Inflammatory macrophage treated with lipopolysaccharide for 1 hour (primary cell): ENCODE data around the gene APOC3.

ENCODE experiments used
- DNase-seq, 2 donors: peaks; one replicate each; pipeline ENCODE4 v3.0.0-alpha.2; 2020 to 2022

The APOC3 gene

DNA sequence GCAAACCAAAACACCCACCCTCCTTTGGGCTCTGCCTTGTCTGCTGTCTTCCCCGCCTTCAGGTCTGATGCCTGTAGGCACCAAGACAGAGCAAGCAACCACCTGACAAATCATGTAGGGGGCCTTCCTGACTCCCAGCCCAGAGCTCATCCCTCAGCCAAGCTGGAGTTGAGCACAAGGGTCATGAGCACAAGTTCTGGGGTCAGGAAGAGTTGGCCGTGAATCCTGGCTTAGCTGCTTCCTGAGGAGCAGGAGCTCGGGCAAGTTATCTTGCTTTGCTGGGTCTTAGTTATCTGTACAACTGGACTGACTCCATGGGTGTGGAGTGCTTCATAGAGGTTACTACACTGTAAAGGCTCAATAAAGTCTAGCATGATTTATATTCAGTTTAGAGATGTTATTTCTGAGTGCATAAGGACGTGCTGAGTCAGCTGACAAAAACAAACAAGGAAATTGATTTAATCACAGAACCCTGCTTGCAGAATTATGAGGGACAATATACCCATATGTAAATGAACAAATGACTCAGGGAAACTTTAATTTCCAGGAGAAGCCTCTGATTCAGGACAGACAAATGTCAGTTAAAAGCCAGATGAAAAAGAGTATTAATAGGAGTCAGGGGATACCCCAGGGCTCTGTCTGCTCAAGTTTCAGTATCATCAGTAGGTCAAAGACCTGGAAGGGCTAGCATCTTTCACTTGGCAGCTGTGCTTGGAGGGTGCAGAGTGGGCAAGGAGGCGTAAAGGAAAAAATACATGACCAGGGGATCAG lies 22.7 kb downstream of the APOC3 start:
- peak in 1 of 2 donors; percentile 22 for DNase-seq

DNA sequence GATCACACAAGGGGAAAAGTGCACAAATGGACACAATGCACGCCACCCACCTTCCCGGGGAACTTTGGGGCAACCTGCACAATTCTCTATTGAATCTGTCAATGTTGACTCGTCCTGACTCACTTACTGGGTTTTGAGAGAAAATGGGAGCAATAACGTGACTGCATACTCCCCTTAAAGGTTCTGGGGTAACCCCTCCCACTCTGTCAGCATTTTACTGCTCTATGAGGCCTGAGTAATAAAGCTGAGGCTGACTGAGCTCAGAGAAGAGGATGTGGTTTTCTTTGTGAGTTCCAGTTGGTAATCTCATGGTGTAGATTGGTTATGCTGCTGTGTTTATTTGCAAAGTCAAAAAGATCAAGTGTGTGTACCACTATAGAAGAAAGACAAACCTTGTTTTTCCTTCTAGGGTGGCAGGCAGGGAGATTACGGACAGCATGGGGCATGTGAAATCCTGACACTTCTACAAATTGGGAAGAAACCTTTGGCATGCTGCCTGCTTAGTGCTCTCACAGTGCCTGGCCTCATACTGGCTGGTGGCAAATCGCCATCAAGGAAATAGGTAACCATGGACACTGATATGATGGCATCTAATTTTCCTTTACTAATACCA lies 23.9 kb downstream of the APOC3 start:
- DNase-seq, result peak; percentile 82 to 88

DNA sequence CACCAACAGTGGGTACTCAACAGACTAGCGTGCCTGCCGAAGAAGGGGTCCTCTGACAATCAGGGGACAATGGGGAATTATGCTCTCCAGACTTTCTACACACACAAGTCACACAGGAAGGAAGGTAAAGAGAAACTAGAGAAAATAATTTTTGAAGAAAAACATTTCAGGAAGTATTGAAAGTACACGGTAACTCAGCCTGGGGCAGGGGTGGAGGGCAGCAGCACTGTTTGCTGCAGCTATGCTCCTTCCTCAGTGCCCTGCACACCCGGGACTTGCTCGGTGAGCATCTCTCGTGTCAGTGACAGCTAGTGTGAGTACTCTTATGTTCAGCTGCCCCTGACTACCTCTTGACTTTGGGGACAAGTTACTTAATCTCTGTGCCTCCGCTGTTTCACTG lies 25.7 kb downstream of the APOC3 start:
- DNase-seq, result no peak

DNA sequence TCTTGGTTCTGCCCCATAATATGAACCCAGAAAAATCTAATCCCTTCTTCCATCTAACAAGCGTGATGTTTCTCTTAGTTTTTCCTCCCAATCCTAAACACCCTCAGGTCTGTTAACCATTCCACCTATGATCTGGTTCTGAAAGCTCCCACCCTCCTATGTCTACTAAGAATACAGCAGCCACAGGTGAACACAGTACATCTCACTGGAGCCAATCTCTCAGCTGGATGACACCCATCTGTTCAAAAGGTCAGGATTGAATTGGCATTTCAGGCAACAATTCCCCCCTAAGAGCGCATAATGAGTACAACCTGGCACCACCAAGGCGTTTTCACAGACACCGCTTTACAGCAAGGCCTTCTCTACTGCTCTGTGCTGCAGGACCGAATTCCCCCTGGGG lies 26.7 kb downstream of the APOC3 start:
- no peak for DNase-seq

DNA sequence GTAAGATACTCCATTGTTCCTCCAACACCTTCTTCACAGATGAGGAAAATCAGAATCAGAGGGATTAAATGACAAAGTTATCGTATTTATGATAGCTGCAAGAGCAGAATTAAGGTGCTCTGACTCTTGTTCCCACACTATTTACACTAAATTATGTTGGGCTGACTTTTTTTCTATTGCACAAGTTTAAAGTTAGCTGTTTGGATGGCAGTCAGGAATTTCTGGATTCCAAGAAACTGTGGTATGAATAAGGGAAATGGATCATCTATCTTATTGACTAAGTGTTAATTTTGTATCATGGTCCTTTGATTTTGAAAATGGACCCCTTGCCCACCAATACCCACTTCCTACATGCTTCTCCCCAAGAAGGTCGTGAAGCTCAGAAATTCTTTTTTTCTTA lies 27.6 kb downstream of the APOC3 start:
- DNase-seq, result no peak

DNA sequence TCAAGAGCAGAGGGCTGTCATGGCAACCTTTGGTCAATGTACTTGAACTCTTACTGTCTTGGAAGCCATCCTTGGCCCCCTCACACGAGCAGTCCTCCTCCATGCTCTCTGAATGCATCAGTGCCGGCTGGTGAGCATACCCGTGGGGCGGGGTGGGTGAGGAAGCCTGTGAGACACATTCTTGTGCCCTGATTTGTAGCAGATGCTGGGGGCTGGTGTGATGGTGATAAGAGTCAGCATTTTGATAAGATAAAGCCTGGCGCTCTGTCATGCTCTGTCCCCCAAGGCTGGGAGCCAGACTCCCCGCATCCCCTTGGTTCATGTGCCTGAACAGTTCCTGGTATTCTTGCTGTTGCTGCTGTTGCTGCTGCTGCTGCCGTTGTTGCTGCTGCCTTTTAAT lies 28.2 kb downstream of the APOC3 start:
- DNase-seq, result no peak

DNA sequence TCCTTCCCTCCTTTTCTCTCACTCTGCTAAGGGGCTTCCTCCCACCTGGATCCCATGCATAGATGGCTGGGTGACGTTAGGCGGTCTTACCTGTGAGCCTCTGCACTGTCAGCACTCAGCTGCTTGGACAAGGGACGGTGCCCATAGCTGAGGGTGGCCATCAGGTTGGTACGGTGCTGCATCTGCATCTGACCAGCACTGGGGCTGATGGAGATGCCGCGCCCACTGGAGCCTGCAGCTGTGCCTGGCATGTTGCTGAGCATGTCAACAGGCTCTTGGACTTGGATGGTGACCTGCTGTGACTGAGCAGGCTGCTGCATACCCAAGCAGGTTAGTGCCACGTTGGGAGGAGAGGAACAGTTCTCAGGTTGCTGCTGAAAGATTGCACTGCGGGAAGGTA lies 29.5 kb downstream of the APOC3 start:
- no peak for DNase-seq

DNA sequence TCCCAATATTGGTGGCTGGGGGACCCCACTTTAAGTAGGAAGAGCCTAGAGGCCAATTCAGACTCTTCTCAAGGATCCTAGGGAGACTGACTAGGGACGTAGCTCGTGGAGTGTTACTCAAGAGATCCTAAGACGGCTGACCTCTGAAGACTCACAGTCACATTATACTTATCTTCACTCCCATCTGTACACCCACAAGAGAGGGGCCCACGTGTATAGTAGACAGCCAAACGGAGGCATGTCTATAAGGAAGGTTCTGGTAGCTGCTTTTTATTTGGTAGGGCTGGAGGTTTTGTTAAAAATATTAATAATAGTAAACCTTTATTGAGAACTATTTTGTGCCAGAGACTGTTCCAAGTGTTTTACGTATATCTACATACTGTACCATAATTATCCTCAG lies 30.6 kb downstream of the APOC3 start:
- DNase-seq, result peak in 1 of 2 donors; percentile 25

DNA sequence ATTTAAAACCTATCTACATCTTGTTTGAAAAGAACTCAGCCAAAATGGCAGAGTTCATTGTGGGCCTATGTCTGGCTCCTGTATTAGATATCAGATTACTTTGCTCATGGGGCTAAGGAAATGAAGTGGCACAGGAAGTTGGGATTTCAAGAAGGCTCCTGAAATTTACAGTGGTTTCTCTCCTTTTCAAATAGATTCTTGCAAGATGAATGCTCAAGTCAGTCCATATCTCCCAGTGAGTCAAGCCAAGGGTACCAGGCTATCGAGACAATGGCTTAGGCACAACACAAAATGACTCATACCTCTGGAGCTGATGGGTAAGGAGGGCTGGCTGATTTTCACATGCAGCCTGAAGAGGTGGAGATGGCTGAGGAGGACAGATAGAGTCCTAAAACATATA lies 31.8 kb downstream of the APOC3 start:
- DNase-seq, result no peak

DNA sequence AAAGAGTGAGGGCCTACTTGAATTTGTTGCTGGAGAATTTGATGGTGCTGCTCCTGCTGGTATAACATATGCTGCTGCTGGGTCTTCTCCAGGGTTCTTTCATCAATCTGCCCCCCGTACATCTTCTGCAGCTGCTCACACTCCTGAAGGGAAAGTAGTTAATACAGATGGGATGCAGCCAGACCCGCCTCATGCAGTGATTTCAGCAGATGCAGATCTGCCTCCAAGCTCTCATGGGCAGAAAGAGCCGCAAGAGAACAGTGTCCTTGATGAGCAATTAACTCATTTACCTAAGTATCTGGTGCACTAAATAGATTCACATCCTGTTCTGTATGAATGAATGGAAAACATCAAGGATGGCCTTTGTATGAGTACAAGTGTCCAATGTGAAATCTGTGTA lies 32.5 kb downstream of the APOC3 start:
- no peak for DNase-seq

DNA sequence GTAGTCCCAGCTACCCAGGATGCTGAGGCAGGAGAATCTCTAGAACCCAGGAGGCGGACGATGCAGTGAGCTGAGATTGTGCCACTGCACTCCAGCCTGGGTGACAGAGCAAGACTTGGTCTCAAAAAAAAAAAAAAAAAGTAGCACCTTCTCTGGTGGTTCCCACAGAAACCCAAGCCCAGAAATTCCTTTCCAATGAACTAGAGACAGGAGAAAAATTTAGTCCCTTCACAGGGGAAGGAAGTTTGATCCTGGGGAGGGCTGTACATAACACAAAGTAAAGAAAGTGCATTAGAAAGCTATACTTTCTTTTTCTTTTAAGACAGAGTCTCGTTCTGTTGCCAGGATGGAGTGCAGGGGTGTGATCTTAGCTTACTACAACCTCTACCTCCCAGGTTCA lies 33.2 kb downstream of the APOC3 start:
- no peak for DNase-seq

DNA sequence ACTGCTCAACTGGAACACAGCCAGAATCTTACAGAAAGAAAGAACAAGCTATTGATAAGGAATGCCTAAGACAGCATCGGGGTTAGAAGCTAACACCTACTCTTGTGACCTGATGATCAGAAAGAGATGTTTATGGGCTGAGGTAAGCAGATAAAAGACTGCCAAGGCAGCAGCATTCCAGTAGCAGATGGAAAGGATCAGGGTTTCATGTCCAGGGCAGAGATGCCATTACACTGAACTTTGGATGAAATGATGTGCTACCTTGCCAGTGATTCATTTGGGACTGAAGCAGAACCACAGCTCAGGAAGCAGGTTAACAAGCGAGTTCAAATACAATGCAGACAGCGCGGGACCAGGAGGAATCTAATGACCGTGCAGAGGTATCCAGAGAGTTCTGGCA lies 34.8 kb downstream of the APOC3 start:
- no peak for DNase-seq

DNA sequence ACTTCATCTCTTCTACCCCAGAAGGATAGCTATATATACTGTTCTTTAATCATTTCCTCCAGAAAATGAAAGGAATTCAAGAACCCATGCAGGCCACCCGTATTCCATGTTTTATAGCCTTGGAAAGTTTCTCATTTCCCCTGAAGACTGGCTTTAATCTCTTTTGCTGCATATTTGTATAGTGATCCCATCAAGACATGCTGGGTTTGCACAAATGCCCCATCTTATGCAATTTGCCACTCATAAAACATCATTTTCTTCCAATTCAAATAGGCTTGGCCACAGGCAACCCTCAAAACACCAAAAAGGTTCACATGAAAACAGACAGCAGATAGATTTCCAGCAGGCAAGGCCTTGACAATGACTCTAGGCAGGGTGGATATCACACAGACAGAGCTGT lies 36.0 kb downstream of the APOC3 start:
- no peak for DNase-seq

DNA sequence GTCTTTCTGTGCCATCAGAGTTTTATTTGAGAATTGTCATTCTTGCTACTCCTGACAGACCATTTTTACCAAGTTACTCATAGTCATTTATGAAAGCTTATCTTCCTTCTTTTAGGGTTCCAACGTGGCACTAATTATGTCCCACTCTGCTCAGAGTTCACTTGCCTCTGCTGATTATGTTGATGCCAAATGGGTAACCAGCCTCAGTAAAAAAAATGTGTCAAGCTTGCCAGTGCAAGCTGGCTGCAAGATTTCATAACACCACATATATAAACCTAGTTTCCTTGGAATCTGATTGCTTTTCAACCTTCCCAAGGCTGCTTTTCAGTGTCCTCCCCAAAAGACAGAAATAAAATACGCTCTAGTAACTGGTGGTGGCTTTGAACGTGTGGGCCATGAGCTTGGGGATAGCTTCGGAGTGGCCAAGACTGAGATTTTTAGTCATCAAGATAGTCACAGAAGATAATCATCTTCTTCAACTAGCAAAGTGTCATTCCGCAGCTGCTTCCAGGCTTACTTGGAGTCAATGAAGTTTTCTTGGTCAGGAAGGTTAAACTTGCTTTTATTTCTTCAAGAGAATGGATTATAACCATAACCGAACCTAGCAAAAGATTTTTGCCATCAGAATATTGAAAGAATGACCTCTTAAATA lies 37.2 kb downstream of the APOC3 start:
- no peak for DNase-seq

DNA sequence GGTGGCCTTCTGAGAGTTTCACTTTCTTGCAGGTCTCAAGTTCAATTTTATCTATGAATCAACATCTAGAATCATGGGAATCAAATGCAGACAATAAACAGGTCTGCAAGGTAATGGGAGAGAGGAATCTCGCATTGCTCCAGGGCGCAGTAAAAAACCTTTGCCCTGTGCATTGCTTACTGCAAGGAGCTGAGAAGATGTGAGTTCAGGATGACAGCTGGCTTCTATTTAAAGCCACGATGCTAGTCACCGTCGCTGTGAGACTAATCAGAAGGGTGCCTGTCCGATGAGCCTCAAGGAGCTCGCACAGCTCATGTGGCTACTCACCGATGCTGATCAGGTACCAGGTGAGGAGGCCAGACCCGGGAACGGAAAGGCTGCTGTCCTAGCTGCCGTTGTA lies 37.9 kb downstream of the APOC3 start:
- DNase-seq, result no peak

DNA sequence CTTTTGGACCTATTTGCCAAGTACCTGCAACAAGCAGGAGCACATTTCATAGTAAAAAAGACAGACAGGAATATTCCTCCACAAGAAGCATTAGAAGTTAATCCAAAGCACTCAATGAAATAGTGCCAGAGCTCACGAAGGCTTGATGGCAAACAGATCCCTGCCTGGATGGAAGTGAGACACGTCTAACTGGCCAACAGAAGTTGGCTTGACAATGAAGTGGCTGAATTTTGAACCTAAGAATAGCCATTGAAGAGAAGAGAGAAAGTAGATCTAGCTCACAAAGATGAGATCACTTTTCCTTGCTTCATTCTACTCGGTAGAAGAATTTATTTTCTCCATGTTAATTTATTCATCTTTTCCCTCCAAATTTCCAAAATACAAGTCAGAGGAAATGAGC lies 38.4 kb downstream of the APOC3 start:
- DNase-seq, result no peak

DNA sequence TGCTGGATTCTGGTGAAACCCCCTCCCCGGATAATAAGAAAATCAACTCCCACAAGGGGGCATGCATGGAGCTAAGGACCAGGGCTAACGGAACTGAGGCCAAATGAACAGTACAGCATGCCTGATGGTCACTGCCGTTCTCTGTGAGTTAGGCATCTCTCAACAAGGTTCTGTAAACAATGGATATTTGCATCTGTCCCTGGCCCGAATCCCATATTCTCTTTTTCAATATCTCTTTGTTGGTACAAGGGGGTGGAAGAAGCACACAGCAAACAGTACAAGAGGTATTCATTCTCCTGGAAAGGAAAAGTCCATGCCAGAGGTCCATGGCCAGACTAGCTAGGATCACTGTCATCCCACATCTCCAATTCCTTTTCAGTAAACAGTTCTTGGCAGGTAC lies 39.9 kb downstream of the APOC3 start:
- DNase-seq, result no peak

DNA sequence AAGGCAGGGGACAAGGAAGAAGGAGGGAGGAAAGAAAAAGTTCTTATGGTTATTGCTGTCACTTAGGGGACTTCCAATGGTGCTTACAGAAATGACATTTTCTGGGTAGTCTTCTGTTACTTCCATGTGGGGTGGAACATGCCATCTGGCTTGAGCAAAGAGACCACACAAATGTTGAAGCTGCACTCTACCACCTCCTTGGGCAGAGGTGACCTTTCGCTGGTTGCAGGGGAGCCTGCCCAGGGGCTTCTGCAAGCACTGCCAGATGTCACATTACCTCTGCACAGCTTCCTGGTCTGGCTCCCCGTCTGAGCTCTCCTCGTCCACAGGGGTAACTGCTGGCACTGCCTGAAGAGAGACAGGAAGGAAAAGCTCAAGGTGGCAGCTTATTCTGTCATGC lies 40.3 kb downstream of the APOC3 start:
- no peak for DNase-seq

DNA sequence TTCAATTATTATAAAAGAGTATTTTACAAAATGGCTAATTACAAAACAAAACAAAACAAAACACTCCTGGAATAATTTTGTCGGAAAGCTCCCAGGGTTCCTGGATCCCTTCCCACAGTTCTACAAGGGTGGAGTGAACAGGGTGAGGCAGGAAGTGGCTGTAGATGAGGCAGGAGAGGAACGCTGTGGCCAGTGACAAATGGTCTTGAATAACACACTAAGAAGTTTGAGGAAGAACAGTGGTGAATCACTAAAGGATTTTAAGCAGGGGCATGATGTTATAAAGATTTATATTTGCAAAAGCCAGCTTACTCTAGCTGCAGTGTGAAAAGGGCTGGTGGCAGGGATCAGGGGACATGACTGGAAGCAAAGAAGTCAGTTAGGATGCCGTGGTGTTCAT lies 41.5 kb downstream of the APOC3 start:
- DNase-seq, result peak; percentile 22 to 27

DNA sequence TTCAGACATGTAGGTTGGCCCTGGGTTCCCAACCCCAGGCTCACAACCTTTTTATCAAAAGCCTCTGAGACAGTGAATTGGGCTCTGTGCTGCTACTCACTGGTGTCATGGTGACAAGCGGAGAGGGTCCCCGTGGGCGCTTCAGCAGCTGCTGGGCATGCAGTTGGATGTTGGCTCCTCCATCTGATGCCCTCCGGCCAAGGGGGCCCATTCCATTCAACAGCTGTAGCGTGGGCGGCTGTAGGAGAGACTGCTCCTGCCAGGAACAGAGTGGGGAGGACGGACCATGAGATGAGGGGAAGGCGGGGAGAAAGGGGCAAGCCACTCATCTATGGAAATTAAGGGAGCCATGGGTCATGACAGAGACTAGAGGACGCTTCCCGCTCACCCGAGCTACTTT lies 43.7 kb downstream of the APOC3 start:
- no peak for DNase-seq

DNA sequence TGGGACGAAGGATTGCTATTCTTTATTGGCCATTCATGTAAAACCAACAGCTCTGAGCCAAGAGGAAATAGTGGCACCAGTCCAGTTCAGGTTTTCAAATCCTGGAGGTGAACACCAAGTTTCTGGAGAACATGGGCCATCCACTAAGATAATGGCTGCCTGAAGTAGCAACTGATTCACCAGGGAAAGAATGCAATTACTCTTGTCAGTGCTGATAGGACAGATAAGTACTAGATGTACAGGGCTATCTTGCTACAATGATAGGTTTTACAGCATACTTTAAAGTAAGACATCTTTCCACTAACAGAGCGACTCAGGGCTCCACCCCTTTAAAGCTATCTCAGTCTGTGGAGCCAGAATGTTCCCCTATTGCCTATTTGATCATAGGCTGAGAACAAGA lies 44.5 kb downstream of the APOC3 start:
- no peak for DNase-seq

DNA sequence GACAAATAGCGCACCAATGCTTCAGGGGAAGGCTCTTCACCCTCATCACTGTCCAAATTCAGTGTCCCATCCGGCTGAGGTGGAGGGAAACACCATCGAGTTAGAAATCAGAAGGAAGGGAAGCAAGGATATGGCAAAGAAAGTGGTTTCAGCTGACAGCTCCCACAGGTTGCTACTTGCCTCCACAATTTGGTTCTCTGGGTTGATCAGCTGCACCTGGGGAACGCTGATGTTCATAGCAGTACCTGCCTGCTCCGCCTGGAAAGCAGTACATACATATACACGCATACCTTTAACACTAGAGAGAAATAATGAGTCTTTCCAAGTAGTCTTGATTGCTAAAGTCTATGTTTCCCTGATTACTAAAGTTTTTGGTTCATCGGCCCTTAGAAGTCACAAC lies 45.5 kb downstream of the APOC3 start:
- DNase-seq, result no peak

DNA sequence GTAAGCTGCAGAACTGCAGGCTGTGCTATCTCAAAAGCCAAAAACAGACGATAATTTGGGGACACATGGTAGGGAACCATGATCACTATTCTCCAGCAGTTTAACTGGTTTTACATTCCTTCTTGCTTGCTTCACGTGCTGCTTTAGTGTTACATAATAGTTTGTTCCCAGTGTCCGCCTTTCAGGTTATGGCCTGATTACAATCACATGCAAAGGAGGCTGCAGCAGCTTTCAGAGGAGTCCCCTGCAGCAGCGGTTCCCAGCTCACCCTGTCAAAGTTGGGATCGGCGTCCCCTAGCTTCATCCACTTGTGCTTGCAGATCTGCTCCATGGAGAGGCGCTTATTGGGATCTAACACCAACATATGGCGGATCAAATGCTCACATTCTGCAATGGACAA lies 46.9 kb downstream of the APOC3 start:
- DNase-seq, result no peak

DNA sequence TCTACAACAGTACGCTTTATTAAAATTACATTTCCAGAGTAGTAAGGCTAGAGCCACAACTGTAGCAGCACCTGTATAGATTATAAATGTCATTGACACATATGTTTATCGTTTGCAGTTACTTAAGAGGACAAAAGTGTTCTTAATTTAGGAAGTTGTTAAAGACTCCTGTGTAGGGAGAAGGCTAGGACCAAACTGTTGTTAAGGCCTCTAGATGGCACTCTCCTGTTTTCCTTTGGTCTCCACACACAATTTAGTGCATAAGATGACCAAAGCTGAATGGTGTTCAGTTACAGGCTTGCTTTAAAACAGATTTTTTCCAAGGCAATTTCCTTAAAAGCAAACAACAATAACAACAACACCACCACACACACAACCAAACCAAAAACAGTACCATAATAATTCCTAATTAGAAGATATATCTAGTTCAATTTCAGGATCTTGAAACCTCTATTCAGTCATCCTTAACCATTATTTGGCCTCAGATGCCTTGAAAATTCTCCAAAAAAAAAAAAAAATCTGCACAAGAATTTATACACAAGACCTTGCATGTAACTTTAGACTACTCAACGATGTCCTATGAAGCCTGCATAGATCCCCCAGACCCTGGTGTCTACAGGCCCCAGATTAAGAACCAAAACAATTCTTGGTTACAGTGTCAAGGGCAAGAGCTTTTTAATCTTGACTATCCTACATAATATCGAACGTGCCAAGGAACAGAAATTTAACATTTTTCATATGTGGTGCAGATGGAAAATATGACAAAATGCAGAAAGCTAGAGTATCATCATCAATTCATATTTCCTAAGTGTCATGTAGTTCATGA lies 50.3 kb downstream of the APOC3 start:
- peak; percentile 49 to 80 for DNase-seq
